GM19372 (cell line): ENCODE measurements around the gene MRPL40.
A peak's percentile ranks its signal among the peaks of the same experiment; 100 is the strongest.
"Not testable (repeated sequence)": the region's sequence is repeated elsewhere in the genome, so short reads cannot be mapped to it uniquely, and the experiment has no call there.

Experiments
- ATAC-seq: cut with Tn5 transposase; IDR thresholded peaks from one replicate; pipeline ENCODE4 v1.9.1; 2021; ENCODE audit warnings: mild to moderate bottlenecking, low read depth, moderate library complexity; ENCODE audit not compliant: unreplicated experiment

Gene MRPL40

DNA sequence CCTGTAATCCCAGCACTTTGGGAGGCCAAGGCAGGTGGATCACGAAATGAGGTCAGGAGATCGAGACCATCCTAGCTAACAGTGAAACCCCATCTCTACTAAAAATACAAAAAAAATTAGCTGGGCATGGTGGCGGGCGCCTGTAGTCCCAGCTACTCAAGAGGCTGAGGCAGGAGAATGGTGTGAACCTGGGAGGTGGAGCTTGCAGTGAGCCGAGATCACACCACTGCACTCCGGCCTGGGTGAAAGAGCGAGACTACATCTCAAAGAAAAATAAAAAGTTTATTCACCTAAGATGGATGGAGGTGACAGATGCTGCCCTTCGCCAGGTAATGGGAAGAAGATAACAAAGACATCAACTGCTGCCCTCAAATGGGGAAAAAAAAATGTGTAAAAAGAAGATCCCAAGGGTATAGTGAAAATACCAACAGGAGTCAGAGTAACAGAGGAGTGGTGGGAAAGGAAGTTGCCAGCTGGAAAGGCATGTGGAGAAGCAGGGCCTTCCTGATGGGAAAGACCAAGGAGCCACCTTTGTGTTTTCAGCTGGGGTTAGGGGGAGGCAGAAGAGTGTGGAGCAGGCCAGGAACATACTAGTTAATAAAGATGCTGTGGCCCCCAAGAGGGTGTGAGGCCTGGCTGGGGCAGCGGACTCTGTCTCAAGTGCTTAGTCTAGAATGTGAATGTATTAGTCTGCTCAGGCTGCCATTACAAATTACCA lies 4.3 kb downstream of the MRPL40 start:
- ATAC-seq, result not testable (repeated sequence)

DNA sequence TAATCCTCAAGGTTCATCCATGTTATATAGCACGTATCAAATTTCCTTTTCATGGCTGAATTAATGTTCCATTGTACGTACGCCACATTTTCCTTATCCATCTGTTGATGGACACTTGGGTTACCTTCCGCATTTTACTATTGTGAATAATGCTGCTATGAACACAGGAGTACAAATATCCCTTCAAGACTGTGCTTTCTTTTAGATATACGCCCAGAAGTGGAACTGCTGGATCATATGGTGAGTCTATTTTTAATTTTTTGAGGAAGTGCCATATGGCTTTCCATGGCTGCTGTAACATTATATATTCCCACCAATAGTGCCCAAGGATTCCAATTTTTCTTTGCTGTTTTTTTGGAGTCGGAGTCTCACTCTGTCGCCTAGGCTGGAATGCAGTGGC lies 6.0 kb downstream of the MRPL40 start:
- ATAC-seq, result no peak

DNA sequence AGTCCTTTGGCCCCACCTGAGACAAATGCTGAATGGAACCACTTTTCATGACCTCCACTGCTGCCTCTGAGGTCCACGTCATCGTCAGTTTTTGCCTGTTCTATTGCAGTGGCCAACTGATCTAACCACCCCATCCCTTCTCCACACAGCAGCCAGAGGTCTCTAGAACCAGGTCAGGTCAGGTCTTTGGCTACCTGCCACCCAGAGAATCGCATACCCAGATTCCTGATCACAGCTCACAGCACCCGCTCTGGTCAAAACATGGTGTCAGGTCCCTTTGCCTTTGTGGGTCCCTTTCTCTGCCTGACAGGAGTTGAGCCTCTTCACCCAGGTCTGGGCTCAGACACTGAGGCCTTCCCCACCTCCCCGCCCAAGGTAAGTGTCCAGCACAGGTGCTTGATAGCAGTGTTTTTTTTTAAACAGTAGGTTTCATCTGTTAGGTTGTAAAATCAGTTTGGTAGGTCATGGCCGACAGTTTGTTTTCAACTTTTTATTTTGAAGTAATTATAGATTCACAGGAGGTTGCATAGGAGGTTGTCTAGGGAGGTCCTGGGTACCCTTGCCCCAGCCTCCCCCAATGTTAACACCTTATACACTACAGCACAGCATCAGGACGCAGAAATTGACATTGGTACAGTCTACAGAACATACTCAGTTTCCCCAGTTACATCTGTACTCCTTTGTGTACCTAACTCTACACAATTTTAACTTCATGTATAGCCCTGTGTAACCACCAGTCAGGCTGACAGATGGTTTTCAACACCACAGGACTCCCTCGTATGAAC lies 8.3 kb downstream of the MRPL40 start:
- no peak for ATAC-seq

DNA sequence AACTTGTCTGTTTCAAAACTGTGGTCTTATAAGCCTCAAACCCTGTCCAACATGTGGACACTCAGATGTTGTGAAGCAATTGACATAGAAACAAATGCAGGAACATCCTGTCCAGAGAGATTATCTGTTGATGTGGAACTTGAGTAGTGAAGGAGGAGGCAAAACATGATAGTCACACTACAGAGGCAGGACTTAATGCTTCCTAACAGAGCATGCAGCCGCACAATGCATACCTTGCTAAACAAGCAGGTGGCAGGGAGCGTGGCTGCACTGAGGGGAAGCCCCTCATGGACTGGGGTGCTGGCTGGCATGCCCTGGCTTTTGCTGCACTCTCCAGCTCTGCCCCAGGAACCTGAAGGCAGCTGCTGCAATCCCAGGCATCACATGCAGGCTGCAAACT lies 9.8 kb downstream of the MRPL40 start:
- no peak for ATAC-seq

DNA sequence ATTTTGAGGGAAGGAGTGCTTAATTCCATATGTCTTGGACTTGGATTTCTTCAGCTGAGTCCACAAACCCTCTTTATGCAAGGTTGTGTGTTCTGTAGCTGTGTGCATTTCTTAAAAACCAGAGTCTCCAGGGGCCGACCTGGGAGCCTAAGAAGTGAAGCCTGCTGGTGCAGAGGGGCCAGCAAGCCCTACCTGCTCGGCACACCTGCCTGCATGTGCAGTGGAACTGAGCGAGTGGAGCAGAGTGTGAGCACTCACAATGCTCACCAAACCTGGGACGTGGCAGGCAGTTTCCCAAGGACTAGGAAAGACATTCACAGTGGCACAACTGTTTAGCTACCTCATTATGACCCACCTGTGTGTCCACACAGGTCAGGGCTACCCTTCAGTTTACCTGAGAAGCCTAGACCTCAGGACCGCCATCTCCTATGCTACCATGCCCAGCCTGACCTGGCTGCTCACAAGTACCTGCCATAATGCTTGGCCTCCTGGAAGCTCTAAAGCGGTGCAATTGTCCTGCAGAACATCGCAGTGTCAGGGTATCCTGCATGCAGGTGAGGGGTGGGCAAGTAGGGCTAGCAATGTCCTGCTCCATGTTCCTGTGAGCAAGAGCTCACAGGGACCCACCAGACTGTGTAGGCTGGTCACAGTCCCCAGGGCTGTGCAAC lies 11.3 kb downstream of the MRPL40 start:
- ATAC-seq, result no peak

DNA sequence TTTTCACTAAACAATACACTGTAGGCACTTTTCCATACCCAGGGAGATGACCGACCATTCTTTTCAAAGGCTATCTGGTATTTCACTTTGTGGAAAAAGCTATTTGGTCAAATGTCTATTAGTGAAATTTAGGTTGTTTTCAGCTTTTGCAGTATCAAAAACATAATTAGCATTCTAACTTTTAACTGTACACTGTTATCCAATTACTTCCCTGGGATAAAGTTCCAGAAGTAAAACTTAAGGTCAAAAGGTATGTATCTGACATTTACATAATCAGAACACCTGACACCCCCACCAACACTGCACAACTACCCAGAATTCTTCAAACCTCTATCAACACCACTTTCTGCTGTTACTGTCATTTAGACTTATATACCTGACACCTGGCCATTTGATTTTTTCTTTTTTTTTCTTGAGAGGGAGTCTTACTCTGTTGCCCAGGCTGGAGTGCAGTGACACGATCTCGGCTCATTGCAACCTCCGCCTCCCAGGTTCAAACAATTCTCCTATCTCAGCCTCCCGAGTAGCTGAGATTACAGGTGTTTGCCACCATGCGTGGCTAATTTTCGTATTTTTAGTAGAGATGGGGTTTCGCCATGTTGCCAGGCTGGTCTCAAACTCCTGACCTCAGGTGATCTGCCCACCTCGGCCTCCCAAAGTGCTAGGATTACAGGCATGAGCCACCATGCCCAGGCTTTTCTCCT lies 13.1 kb downstream of the MRPL40 start:
- not testable (repeated sequence) for ATAC-seq

DNA sequence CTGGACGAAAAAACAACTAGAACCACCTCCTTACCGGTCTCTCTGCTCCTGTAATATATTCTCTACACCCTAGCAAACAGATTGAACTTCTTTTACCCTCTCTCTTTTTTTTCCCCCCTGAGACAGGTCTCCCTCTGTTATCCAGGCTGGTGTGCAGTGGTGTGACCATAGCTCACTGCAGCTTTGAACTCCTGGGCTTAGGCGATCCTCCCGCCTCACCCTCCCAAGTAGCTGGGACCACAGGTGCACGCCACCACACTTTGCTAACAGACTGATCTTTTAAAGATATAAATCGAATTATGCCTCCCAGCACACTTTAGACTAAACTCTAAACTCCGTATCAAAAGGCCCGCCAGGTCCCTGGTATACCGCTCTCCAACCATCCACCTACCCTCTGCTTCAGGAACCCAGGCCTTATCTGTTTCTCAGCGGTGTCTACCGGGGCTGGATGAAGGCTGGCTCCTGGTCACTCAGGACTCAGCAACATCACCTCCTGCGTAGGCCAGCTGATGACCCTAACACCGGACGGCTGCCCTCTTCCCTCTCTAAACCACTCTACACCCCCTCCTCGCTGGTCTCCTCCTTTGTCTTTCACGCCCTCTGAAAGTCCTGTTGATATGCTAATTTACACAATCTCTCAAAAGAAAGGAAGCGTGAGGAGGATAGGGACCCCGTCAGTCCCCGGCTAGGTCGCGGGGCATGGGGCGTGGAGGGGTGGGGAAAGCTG lies 14.4 kb downstream of the MRPL40 start:
- ATAC-seq, result no peak

DNA sequence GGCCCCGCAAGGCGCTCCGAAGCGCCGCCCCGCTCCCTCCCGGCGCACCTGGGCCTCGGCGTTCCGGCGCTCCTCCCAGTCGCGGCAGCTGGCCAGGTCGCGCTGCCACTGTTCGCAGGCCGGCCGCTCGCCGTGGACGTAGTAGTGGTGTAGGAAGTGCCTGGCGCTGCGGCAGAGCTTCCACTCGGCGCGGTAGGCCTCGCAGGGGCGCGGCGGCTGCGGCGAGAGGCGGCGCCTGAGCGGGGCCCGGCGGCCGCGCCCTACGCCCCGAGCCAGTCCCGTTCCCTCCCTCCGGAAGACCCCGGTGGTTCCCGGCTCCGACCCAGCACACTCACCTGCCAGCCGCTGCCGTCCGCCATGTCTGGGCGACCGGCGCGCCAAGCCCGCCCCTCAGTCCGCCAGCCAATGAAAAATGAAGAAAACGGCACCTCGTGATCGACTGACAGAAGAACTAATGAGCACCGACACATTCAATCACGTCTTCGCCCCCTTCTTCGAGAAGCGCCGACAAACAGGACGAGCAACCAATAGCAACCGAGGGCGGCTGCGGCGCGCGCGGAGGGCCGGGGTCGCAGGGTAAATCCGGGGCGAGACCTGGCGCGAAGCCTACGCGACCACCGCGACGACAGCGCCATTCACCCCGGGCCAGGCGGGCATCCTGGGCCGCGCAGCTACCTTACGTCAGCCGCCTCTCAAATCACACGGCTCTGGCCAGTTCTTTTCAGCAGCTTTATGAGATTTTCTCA lies 15.2 kb downstream of the MRPL40 start, which contains the start of gene C22orf39:
Gene C22orf39 (minus strand): TSS at position 382 of the 746 bp plus-strand sequence. CDS start 23 bp downstream, at position 359.
- ATAC-seq, result peak; percentile 75

DNA sequence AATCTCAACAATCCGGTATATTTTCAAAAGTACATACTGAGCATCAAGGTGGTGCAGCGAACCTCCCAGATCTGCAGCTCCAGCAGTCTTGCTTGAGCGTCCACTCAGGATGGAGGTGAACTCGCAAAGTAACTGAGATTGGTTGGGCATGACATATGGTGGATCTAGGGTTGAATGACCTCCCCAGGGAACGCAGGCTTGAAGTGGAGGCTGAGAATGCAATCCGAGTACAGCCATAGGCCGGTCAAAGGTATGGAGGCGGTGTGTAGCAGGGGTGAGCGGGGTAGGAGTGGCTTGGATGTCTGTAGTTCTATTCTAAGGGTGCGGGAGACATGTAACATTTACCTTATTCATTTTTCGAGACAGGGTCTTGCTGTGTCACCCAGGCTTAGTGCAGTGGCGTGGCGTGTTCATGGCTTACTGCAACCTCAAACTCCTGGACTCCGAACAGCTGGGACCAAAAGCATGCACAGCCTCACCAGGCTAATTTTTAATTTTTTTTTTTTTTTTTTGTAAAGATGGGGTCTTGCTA lies 15.8 kb downstream of the MRPL40 start:
- peak; percentile 30 for ATAC-seq

DNA sequence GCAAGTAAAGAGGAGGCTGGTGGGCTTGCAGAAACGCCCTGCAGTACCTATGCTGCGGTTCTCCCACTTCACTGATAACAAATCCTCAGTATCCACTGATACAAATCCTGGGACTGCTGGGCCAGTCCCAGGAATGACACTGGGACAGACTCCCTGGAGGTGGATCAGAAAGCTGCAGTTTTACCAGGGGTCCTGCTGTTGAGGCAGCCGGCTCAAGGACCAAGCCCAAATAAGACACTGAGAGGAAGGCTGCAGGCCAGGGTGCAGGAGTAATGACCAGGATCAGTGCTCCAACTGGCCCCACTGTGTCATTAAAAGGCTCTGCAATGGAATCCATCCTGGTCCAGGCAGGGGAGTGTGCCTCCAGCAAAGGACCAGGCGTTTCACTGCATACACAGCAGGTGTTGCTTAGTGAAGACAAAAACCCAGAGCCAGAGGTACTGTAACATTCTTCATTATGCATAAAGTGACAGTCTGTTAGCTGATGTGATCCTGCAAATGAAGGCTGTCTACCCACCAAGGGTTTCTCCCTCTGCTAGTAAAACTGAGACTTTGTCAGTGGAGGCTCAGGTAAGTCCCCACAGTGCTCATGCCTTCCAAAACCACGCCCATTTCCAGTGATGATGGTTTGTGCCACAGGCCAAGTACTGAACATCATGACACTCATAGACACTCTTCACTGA lies 16.5 kb downstream of the MRPL40 start:
- ATAC-seq, result no peak

DNA sequence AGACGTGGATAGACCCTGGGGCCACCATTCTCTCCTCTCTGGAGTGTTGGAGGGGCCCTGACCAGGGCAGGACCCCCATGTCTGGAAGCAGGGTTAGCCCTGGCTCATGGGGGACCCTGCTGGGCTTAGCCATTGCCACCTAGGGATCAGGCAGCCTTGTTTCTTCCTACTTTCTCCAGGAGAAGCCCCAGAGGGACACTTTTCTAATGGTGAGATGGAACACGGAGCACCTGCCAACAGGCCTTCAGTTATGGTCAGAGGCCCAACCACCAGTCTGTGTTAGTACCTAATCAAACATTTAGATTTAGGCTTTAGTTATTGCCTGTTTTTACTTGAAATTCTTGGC lies 17.1 kb downstream of the MRPL40 start:
- ATAC-seq, result no peak

DNA sequence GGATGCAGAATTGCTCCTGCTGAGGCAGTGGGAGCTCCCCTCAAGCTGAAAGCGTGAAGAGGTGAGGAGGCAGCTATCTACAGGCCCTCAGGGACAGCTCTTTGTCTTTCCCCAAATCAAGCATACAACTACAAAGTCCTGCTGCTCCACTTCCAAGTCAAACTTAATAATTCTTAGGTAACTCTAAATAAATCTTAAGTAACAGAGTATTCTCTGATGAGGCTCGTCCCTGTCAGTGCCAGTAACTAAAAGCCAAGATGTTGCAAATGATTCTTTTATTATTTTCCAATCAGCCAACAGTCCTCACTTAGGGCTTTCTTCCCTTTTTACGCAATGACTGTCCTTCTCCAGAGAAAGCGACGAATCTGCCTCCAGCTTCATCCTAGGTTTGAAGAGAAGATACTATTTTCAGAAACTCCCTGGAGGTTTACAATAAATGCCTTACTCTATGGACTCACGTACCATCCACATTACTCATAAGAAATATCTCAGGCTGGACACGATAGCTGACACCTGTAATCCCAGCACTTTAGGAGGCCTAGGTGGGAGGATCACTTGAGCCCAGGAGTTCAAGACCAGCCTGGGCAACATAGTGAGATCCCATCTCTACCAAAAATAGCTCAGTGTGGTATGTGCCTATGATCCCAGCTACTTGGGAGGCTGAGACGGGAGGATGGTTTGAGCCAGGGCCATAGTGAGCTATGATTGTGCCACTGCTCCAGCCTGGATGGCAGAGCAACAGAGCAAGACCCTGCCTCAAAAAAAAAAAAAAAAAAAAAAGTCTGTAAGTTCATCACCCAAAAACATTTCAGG lies 18.2 kb downstream of the MRPL40 start:
- no peak for ATAC-seq

DNA sequence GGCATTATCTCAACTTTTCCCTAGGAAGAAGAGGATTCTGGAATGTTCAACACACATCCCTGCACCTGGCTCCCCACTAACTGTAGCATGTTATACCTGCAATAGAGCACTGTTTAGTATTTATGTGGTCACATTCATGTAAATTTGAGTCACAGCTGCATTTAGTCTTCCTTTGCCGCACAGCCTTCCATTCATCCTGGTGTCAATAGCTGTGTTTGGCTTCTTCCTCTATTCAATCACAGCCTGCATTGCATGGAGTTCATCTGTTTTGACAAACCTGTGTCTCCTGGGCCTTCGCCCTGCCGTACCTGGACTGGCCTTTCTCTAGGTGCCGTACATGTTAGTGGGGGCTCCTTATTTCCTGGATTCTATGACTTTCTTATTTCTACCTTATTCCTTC lies 19.2 kb downstream of the MRPL40 start:
- no peak for ATAC-seq

DNA sequence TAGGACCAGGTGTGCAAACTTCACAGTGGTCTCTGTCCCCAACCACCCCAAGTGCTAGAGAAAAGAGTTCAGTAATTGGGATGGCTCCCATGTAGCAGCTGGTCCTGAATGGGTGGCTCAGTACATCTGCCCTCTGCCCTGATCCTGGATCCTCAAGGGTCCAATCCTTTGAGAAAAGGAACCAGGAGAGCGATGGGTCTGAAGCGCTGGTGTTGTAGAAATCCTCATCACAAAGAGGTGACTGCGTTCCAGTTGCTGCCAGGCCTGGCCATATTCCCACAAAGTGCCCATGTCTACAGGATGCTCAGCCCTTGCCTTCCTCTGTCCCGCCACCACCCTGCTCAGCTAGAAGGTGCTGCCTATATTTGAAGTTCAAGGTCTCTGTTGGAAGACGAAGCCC lies 21.4 kb downstream of the MRPL40 start:
- ATAC-seq, result no peak

DNA sequence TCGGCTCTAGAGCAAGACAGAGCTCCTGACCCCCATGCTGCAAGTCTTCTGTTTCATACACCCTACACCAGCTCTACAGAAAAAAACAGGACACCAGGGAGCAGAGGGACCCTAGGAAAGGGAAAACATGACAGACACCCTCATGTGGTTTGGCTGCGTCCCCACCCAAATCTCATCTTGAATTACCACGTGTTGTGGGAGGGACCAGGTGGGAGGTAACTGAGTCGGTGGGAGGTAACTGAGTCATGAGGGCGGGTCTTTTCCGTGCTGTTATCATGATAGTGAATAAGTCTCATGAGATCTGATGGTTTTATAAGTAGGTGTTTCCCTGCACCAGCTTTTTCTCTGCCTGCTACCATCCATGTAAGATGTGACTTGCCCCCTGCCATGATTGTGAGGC lies 21.8 kb downstream of the MRPL40 start:
- ATAC-seq, result no peak

DNA sequence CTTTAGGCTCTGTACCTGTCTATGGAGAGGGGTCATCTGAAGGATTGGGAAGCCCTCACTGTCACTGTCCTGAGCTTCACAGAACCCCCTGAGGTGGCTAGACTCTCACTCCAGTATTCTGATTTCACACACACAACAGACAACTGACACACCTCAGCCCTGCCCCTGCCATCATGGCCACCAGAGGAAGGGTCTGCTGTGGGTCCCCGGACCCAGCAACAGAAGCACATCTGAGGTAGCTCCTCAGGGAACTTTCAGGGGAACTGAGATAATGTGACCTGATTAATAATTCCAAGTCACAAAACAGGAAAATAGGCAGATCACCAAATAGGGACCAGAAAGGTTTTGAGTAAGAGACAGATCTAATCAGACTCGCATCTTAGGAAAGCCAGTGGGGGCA lies 22.7 kb downstream of the MRPL40 start:
- ATAC-seq, result no peak

DNA sequence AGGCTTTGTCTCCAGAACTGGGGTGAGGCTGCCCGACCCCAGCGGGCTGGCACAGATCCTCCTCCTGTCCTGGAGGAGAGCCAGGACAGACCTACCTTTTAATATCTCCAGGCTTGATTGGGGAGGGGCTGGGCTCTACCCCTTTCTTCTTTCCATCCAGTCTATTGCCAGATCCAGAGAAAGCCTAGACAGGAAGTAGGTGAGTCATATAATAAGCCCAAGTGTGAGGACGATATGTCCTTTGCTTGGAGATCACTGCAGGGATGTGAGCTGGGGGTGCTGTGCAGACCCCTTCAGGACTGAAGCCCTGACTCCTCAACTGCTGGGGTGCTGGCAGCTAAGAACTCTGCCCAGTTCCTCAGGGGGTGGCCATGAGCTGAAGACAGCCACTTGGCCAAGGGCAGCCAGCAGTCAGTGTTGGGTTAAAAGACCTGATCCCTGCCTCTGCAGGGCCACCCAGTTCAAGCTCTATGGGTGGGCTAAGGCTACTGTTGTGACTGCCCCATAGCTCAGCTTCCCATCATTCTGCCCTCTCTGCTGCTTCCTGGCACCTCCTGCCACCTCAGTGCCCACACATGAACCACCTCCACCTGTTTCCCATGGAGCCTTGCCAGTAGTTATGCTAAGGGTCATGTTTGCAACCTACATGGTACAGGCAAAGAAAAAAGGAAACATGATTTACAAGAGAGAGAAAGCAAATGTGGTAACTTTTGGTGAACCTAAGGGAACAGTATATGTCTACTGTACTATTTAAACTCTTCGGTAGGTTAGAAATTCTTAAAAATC lies 23.4 kb downstream of the MRPL40 start:
- no peak for ATAC-seq
